Heart left ventricle (tissue), 16 donors: ENCODE results near the gene UBR2. TPM values are rescaled to one million over a fixed set of nuclear protein-coding genes. Genes with fewer than 3 reads are reported as not detected.
A peak's percentile ranks its signal among the peaks of the same experiment; 100 is the strongest.
"Not testable (repeated sequence)": the region's sequence is repeated elsewhere in the genome, so short reads cannot be mapped to it uniquely, and the experiment has no call there.

Experiments used
- ATAC-seq, 4 donors: fragments of 200-7000 bp; cut with Tn5 transposase; one replicate each; pipeline ENCODE4 v1.9.1; 2020 to 2022; ENCODE audit warnings: moderate library complexity in 4 of 4, mild to moderate bottlenecking in 3 of 4, moderate number of reproducible peaks in 1 of 4
- DNase-seq, 5 donors: peaks; one replicate each; pipeline ENCODE4 v3.0.0-alpha.2; 2020
- H3K27ac ChIP-seq, 12 donors: fragments of 200-600 bp; sonication (generic) in 4 of 12; one replicate each; pipeline versions ENCODE4 v1.5.0 to v1.8.0; 2016 to 2022; ENCODE audit warnings: mild to moderate bottlenecking in 2 of 12
- H3K27me3 ChIP-seq, 9 donors: fragments of 200-600 bp; sonication (generic) in 2 of 9; one replicate each; pipeline versions ENCODE4 v1.5.1 to v1.8.0; 2016 to 2022; ENCODE audit warnings: mild to moderate bottlenecking in 3 of 9
- H3K36me3 ChIP-seq, 9 donors: fragments of 200-600 bp; sonication (generic) in 2 of 9; one replicate each; pipeline versions ENCODE4 v1.5.0 to v1.8.0; 2018 to 2022; ENCODE audit warnings: mild to moderate bottlenecking in 2 of 9
- H3K4me1 ChIP-seq, 12 donors: fragments of 200-600 bp; sonication (generic) in 4 of 12; one replicate each; pipeline versions ENCODE4 v1.5.0 to v1.8.0; 2016 to 2022; ENCODE audit warnings: mild to moderate bottlenecking in 3 of 12
- H3K4me3 ChIP-seq, 12 donors: fragments of 200-600 bp; sonication (generic) in 4 of 12; one replicate each; pipeline versions ENCODE4 v1.5.0 to v1.8.0; 2017 to 2022; ENCODE audit warnings: mild to moderate bottlenecking in 9 of 12, moderate library complexity in 4 of 12
- H3K9me3 ChIP-seq, 12 donors: fragments of 200-600 bp; sonication (generic) in 4 of 12; one replicate each; pipeline versions ENCODE4 v1.5.0 to v1.8.0; 2016 to 2022; ENCODE audit warnings: mild to moderate bottlenecking in 1 of 12
- POLR2A ChIP-seq, 2 donors: fragments of 450-650 bp; IDR thresholded peaks; one replicate each; pipeline ENCODE4 v1.6.1; 2017; ENCODE audit warnings: antibody characterized with exemption in 2 of 2, mild to moderate bottlenecking in 2 of 2, moderate library complexity in 2 of 2
- WGBS, 4 donors: extraction: QIAGEN DNeasy Blood & Tissue Kit in 2 of 4; methylation state at CpG; one replicate each; pipeline versions ENCODE4 v1.1.5 to v1.1.7; 2013 to 2018; 5-methylcytosine and 5-hydroxymethylcytosine counted together
- intact Hi-C, 10 donors: fragments of 100-400 bp; cut with DNase I; formaldehyde crosslinking; loops; one replicate each; pipeline versions ENCODE4 v1.11.1 to v1.14.2; 2022
- polyA plus RNA-seq, 2 donors: library from polyadenylated mRNA; stranded (reverse); fragments of 200-250 nt; gene quantifications; one replicate each; pipeline ENCODE4 v1.2.3, GENCODE V29; 2013
- total RNA-seq, 9 donors: library from RNA; depleted of rRNA in 2 of 9; stranded (reverse); fragments of >200 nt in 2 of 9; fragmentation: NEBNext Ultra II Directional in 3 of 9; extraction: Animal tissue kit (Norgen Biotek cat#: 25700) in 3 of 9; gene quantifications; one replicate each; pipeline versions ENCODE4 v1.1.0 to v1.2.4, GENCODE V29; 2016 to 2023
- TF ChIP-seq, protein P1 (sequence below), 12 donors: fragments of 200-600 bp; sonication (generic) in 4 of 12; IDR thresholded peaks; one replicate each; pipeline versions ENCODE4 v1.5.0 to v1.8.0; 2018 to 2022; ENCODE audit warnings: antibody characterized with exemption in 12 of 12, mild to moderate bottlenecking in 5 of 12
- donor health status: ischemic (EF 13 %, LVEDD 7.1; RV severe dilation, severe dysfunction).
- donor health status: healthy with polysubstance abuse.
- donor health status: DM: no; HTN: yes; CAD: no.
- donor health status: DM: no; HTN: no; CAD: no.
- donor health status: ischemic (EF 25% LVEDD 6.9; RV normal size, moderate dysfunction).
- donor health status: ischemic (EF 25% LVEDD 5.7; RV mildly dilated, moderate dysfunction).
- donor health status: healthy.
- donor health status: DM: yes; HTN: yes; CAD: no.
- donor health status: ischemic (EF 35%, LVEDD 5.7; RV mildly dilated, moderate dysfunction).
- donor health status: nonischemic (EF 11% LVEDD 7.7; RV severe dilation, severe dysfunction).
- donor health status: DM: yes; HTN: yes; CAD: no.
- donor health status: PGD.
- donor health status: ischemic (EF 29% LVEDD 5.4; RV normal size, mild dysfunction).
- donor health status: nonischemic (EF 23%, LVEDD 6.1; RV moderate dilation, normal function).

Gene UBR2
- total and polyA plus RNA-seq, 11 donors, result 9.9 to 35.9 (median 30.1) TPM

DNA sequence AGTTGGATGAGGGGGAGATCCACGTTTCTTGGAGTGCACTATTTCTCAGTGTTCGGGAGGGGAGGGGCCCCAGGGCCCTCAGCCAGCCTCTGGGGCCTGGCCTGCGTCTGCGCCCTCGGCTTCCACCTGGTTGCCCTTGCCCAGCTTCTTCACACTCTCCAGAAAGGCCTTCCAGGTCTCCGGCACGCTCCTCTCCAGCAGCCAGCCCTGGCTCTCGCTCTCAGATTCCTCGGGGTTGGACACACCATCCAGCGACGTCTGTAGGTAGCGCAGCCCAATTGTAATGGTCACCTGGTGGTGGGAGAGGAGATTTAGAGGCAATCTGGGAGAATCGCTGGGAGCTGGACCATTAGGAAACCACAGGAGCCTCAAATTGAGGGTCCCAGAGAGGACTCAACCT lies 134.4 kb downstream of the UBR2 start:
- no peak for TF ChIP-seq POLR2A (IDR thresholded peaks at IDR 0.05)
- TF ChIP-seq, protein P1, sequence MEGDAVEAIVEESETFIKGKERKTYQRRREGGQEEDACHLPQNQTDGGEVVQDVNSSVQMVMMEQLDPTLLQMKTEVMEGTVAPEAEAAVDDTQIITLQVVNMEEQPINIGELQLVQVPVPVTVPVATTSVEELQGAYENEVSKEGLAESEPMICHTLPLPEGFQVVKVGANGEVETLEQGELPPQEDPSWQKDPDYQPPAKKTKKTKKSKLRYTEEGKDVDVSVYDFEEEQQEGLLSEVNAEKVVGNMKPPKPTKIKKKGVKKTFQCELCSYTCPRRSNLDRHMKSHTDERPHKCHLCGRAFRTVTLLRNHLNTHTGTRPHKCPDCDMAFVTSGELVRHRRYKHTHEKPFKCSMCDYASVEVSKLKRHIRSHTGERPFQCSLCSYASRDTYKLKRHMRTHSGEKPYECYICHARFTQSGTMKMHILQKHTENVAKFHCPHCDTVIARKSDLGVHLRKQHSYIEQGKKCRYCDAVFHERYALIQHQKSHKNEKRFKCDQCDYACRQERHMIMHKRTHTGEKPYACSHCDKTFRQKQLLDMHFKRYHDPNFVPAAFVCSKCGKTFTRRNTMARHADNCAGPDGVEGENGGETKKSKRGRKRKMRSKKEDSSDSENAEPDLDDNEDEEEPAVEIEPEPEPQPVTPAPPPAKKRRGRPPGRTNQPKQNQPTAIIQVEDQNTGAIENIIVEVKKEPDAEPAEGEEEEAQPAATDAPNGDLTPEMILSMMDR (IDR thresholded peaks at IDR 0.05), result no peak
- Histone ChIP-seq H3K36me3 (peaks cover 0 to 32% (median 13%) of the 10 kb centered on the region in 9 donors), H3K27me3 (no peaks in the 10 kb centered on the region), H3K27ac (no peak overlapping the region), H3K4me1 (peaks cover 0 to 22% (median 3%) of the 10 kb centered on the region in 12 donors), H3K9me3 (no peaks in the 10 kb centered on the region), H3K4me3 (no peak overlapping the region)
- DNase-seq (no peak), ATAC-seq (peak in 1 of 4 donors; percentile 12)
- WGBS, 4 donors, result 84 to 92% (median 86%) methylated on average over 11 to 13 of the region's 13 CpGs
- intact Hi-C loops, result no loop called here

DNA sequence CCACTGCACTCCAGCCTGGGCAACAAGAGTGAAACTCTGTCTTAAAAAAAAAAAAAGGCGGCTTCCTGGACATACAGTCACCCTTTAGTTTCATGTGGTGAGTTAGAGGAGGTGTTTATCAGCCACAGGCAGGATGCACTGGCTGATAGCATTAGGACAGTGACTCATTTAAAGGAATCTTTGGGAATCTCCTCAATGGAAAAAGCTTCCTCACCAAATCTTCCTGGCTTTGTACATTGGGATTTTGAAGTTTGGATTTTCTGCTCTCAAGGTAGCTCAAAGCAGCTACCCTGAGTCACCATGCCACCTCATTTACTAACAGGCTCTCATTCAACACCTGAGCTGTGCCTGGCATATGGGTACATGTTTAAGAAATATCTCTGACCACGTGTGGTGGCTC lies 138.4 kb downstream of the UBR2 start:
- TF ChIP-seq, protein P1 (IDR thresholded peaks at IDR 0.05), result no peak
- TF ChIP-seq POLR2A (IDR thresholded peaks at IDR 0.05), result no peak
- no peaks in the 10 kb centered on the region for H3K27me3 ChIP-seq
- WGBS, 4 donors, result 64 to 88% (median 78%) methylated on average over 2 of the region's 2 CpGs
- no peak overlapping the region for H3K4me3 ChIP-seq
- peaks cover 0 to 13% (median 0%) of the 10 kb centered on the region in 12 donors for H3K4me1 ChIP-seq
- ATAC-seq, result no peak
- no peak overlapping the region for H3K27ac ChIP-seq
- peaks cover 0 to 10% (median 0%) of the 10 kb centered on the region in 9 donors for H3K36me3 ChIP-seq
- no peaks in the 10 kb centered on the region for H3K9me3 ChIP-seq
- no peak for DNase-seq
- intact Hi-C loops, result no loop called here

DNA sequence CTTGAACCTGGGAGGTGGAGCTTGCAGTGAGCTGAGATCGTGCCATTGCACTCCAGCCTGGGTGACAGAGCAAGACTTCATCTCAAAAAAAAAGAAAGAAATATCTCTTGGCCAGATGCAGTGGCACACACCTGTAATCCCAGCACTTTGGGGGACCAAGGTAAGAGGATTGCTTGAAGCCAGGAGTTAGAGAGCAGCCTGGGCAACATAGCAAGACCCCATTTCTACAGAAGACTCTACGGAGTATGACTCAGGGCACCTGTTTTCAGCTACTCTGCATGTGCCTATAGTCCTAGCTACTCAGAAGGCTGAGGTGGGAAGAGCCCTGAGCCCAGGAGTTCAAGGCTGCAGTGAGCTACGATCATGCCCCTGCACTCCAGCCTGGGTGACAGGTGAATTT lies 139.0 kb downstream of the UBR2 start:
- 97 to 99% (median 98%) methylated on average over 3 of the region's 3 CpGs for WGBS, 4 donors
- H3K27me3 ChIP-seq, H3K36me3 ChIP-seq, H3K4me3 ChIP-seq, H3K9me3 ChIP-seq, ATAC-seq, H3K27ac ChIP-seq, DNase-seq, intact Hi-C loops: not testable (repeated sequence)
- H3K4me1 ChIP-seq, result peaks cover 0 to 13% (median 0%) of the 10 kb centered on the region in 12 donors

DNA sequence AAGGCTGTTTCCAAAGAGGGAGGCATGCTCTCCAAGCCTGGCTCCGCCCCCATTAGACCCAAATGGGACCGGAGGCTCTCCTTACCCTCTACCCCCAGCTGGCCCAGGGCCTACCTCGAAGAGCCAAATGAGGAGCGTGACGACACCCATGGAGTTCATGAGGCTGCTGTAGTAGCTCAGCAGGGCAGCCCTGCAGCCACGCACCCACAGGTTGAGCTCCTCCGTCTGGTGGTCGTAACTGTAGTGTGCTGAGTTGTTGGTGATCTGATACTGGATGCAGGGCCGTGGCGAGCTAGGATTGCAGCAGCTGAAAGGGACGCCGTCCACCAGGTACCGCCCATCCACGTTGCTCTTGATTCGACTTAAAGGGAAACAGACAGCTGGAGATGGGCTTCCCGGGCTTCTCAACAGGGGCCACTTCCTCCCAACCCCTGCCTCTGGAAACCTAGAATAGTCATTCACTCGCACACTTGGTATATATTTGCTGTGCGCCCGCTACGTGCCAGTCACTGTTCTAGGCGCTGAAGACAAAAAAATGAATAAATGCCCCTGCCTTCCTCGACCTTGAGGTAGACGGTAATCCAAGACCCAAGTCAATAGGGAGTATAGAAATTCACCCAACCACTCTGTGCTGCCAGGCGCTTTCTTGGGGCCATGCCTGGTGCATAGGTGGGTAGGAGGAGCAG lies 140.6 kb downstream of the UBR2 start:
- TF ChIP-seq, protein P1 (IDR thresholded peaks at IDR 0.05), result no peak
- TF ChIP-seq POLR2A (IDR thresholded peaks at IDR 0.05), result no peak
- Histone ChIP-seq H3K4me3 (peak overlapping the region in 11 of 12 donors; percentile 25 to 57 (median 50)), H3K36me3 (no peaks in the 10 kb centered on the region), H3K4me1 (peaks cover 0 to 13% (median 0%) of the 10 kb centered on the region in 12 donors), H3K9me3 (no peaks in the 10 kb centered on the region), H3K27ac (peak overlapping the region in 2 of 12 donors; percentile 5 to 35), H3K27me3 (no peaks in the 10 kb centered on the region)
- 19 to 48% (median 40%) methylated on average over 18 to 24 of the region's 24 CpGs for WGBS, 4 donors
- intact Hi-C loops, result no loop called here
- ATAC-seq (peak; percentile 43 to 93 (median 82)), DNase-seq (peak; percentile 25 to 81 (median 70))
